WTC11 (cell line): Measurements from ENCODE around the gene PIRT. TPM values are rescaled to one million over a fixed set of nuclear protein-coding genes. Genes with fewer than 3 reads are reported as not detected.

Source experiments
- ATAC-seq: fragments of 200-7000 bp; cut with Tn5 transposase; 2 replicates; pipeline ENCODE4 v1.10.0; 2021; ENCODE audit warnings: mild to moderate bottlenecking, moderate library complexity
- CTCF ChIA-PET: fragments of 300-600 bp; sonication (Branson Sonifier 250); formaldehyde crosslinking; loops from one replicate; lab custom pipeline; 2021; ENCODE audit warnings: antibody characterized with exemption; lab: Charles Lee
- POLR2A ChIA-PET: fragments of 350-600 bp; sonication (Branson Sonifier 250); formaldehyde crosslinking; loops from one replicate; lab custom pipeline; 2021; ENCODE audit warnings: antibody characterized with exemption; lab: Charles Lee
- DNase-seq: peaks from one replicate; pipeline ENCODE4 v3.0.0; 2021; ENCODE audit warnings: low spot score
- H3K27ac Mint-ChIP-seq: 2 replicates; pipeline ENCODE4 v1.8.0; 2021; ENCODE audit warnings: mixed read lengths
- H3K27me3 Mint-ChIP-seq: 2 replicates; pipeline ENCODE4 v1.8.0; 2021; ENCODE audit warnings: low read depth, mild to moderate bottlenecking, moderate library complexity, mixed read lengths
- H3K36me3 Mint-ChIP-seq: 2 replicates; pipeline ENCODE4 v1.8.0; 2021; ENCODE audit warnings: mixed read lengths
- H3K4me1 Mint-ChIP-seq: 2 replicates; pipeline ENCODE4 v1.8.0; 2022; ENCODE audit warnings: mixed read lengths
- H3K4me3 Mint-ChIP-seq: 2 replicates; pipeline ENCODE4 v1.8.0; 2021; ENCODE audit warnings: mild to moderate bottlenecking, moderate library complexity, mixed read lengths
- H3K9me3 Mint-ChIP-seq: 2 replicates; pipeline ENCODE4 v1.8.0; 2021; ENCODE audit warnings: mixed read lengths
- ATF1 ChIP-seq: sonication (generic); formaldehyde crosslinking; IDR thresholded peaks from 2 replicates; pipeline ENCODE4 v1.8.1; 2023; ENCODE audit warnings: mild to moderate bottlenecking, moderate library complexity, missing genetic modification reagents
- ATF2 ChIP-seq: sonication (generic); formaldehyde crosslinking; IDR thresholded peaks from 2 replicates; pipeline ENCODE4 v1.8.1; 2022; ENCODE audit warnings: low read depth, missing genetic modification reagents, borderline replicate concordance
- CDX4 ChIP-seq: fragments of 250-450 bp; sonication (Bioruptor Pico); IDR thresholded peaks from 2 replicates; pipeline ENCODE4 v1.9.0; 2021; ENCODE audit warnings: moderate library complexity, mild to moderate bottlenecking, inconsistent platforms, borderline replicate concordance
- CREM ChIP-seq: sonication (generic); formaldehyde crosslinking; IDR thresholded peaks from 2 replicates; pipeline ENCODE4 v1.8.1; 2022; ENCODE audit warnings: mild to moderate bottlenecking, missing genetic modification reagents, moderate library complexity
- ELF4 ChIP-seq: sonication (generic); formaldehyde crosslinking; IDR thresholded peaks from 2 replicates; pipeline ENCODE4 v1.8.1; 2022; ENCODE audit warnings: low read depth, mild to moderate bottlenecking, moderate library complexity, missing genetic modification reagents
- FOXK1 ChIP-seq: sonication (generic); formaldehyde crosslinking; IDR thresholded peaks from 2 replicates; pipeline ENCODE4 v1.8.0; 2022; ENCODE audit warnings: mild to moderate bottlenecking, moderate library complexity, missing genetic modification reagents
- GRHL2 ChIP-seq: fragments of 250-450 bp; sonication (Bioruptor Pico); IDR thresholded peaks from 2 replicates; pipeline ENCODE4 v1.8.0; 2022; ENCODE audit warnings: mild to moderate bottlenecking, moderate library complexity; ENCODE audit not compliant: insufficient replicate concordance, severe bottlenecking
- MXD4 ChIP-seq: fragments of 250-450 bp; sonication (Bioruptor Pico); IDR thresholded peaks from 2 replicates; pipeline ENCODE4 v1.8.0; 2021; ENCODE audit warnings: mild to moderate bottlenecking, moderate library complexity, borderline replicate concordance
- NFATC4 ChIP-seq: fragments of 250-450 bp; sonication (Bioruptor Pico); IDR thresholded peaks from 2 replicates; pipeline ENCODE4 v1.9.0; 2021; ENCODE audit warnings: mild to moderate bottlenecking
- NR1H2 ChIP-seq: sonication (generic); formaldehyde crosslinking; IDR thresholded peaks from 2 replicates; pipeline ENCODE4 v1.9.0; 2021; ENCODE audit warnings: mild to moderate bottlenecking, moderate library complexity, missing genetic modification reagents
- RORB ChIP-seq: fragments of 250-450 bp; sonication (Bioruptor Pico); IDR thresholded peaks from 2 replicates; pipeline ENCODE4 v1.9.0; 2021; ENCODE audit warnings: mild to moderate bottlenecking
- SP1 ChIP-seq: sonication (generic); formaldehyde crosslinking; conservative IDR thresholded peaks from 2 replicates; pipeline ENCODE4 v1.8.1; 2022; ENCODE audit warnings: missing genetic modification reagents
- TCF7 ChIP-seq: sonication (generic); formaldehyde crosslinking; IDR thresholded peaks from 2 replicates; pipeline ENCODE4 v1.8.0; 2022; ENCODE audit warnings: mild to moderate bottlenecking, low read depth, missing genetic modification reagents, moderate library complexity
- ZBTB21 ChIP-seq: sonication (generic); formaldehyde crosslinking; IDR thresholded peaks from 2 replicates; pipeline ENCODE4 v1.8.1; 2023; ENCODE audit warnings: mild to moderate bottlenecking, missing genetic modification reagents, borderline replicate concordance
- ZNF138 ChIP-seq: sonication (generic); formaldehyde crosslinking; conservative IDR thresholded peaks from 2 replicates; pipeline ENCODE4 v1.8.1; 2022; ENCODE audit warnings: mild to moderate bottlenecking, moderate library complexity, missing genetic modification reagents
- ZNF232 ChIP-seq: sonication (generic); formaldehyde crosslinking; IDR thresholded peaks from 2 replicates; pipeline ENCODE4 v1.8.0; 2022; ENCODE audit warnings: mild to moderate bottlenecking, missing genetic modification reagents
- ZNF317 ChIP-seq: sonication (generic); formaldehyde crosslinking; IDR thresholded peaks from 2 replicates; pipeline ENCODE4 v1.8.1; 2023; ENCODE audit warnings: low read depth, mild to moderate bottlenecking, moderate library complexity, missing genetic modification reagents, borderline replicate concordance
- ZNF416 ChIP-seq: fragments of 250-450 bp; sonication (Bioruptor Pico); IDR thresholded peaks from 2 replicates; pipeline ENCODE4 v1.9.0; 2021; ENCODE audit warnings: mild to moderate bottlenecking, inconsistent platforms
- ZNF423 ChIP-seq: fragments of 250-450 bp; sonication (Bioruptor Pico); IDR thresholded peaks from 2 replicates; pipeline ENCODE4 v2.1.2; 2022; ENCODE audit warnings: mild to moderate bottlenecking, moderate library complexity
- ZNF671 ChIP-seq: fragments of 250-450 bp; sonication (Bioruptor Pico); IDR thresholded peaks from 2 replicates; pipeline ENCODE4 v1.8.0; 2021; ENCODE audit warnings: mild to moderate bottlenecking
- total RNA-seq: library from RNA; stranded (reverse); gene quantifications from 3 replicates; pipeline ENCODE4 v1.2.3, GENCODE V29; 2021
- TF ChIP-seq, protein P1 (sequence below): sonication (generic); formaldehyde crosslinking; IDR thresholded peaks from 2 replicates; pipeline ENCODE4 v1.8.1; 2022; ENCODE audit warnings: low read depth, mild to moderate bottlenecking, moderate library complexity, missing genetic modification reagents, borderline replicate concordance
- TF ChIP-seq, protein P2 (sequence below): fragments of 200-600 bp; IDR thresholded peaks from 2 replicates; pipeline ENCODE4 v1.8.0; 2022; ENCODE audit warnings: antibody characterized with exemption
- TF ChIP-seq, protein P3 (sequence below): sonication (generic); formaldehyde crosslinking; IDR thresholded peaks from 2 replicates; pipeline ENCODE4 v1.8.0; 2023; ENCODE audit warnings: mild to moderate bottlenecking, missing genetic modification reagents
- TF ChIP-seq, protein P4 (sequence below): sonication (generic); formaldehyde crosslinking; IDR thresholded peaks from 2 replicates; pipeline ENCODE4 v1.8.1; 2022; ENCODE audit warnings: mild to moderate bottlenecking, moderate library complexity, missing genetic modification reagents
- TF ChIP-seq, protein P5 (sequence below): sonication (generic); formaldehyde crosslinking; IDR thresholded peaks from 2 replicates; pipeline ENCODE4 v1.8.0; 2022; ENCODE audit warnings: mild to moderate bottlenecking, missing genetic modification reagents
- TF ChIP-seq, protein P6 (sequence below): sonication (generic); formaldehyde crosslinking; IDR thresholded peaks from 2 replicates; pipeline ENCODE4 v1.8.0; 2022; ENCODE audit warnings: mild to moderate bottlenecking, missing genetic modification reagents

The PIRT gene
- total RNA-seq, 1 experiment from 2014 or later, result not detected

GRCh38 chr17:10843811-10844210 lies 5.9 kb upstream of the PIRT start:
- peak overlapping the region; percentile 59 for H3K4me3 Mint-ChIP-seq
- no peak overlapping the region for H3K27ac Mint-ChIP-seq
- peak; percentile 9; the same call in 1 of the 2 replicates for ATAC-seq
- H3K4me1 Mint-ChIP-seq, result peaks cover 24% of the 10 kb centered on the region
- H3K9me3 Mint-ChIP-seq, result peaks cover 21% of the 10 kb centered on the region
- TF ChIP-seq, protein P1, sequence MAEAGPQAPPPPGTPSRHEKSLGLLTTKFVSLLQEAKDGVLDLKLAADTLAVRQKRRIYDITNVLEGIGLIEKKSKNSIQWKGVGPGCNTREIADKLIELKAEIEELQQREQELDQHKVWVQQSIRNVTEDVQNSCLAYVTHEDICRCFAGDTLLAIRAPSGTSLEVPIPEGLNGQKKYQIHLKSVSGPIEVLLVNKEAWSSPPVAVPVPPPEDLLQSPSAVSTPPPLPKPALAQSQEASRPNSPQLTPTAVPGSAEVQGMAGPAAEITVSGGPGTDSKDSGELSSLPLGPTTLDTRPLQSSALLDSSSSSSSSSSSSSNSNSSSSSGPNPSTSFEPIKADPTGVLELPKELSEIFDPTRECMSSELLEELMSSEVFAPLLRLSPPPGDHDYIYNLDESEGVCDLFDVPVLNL (CRISPR knock-in tag), result no peak
- no peak for TF ChIP-seq ZNF671 (CRISPR knock-in tag)
- TF ChIP-seq NR1H2 (CRISPR knock-in tag), result no peak
- TF ChIP-seq CDX4, result no peak
- no peak for TF ChIP-seq CREM (CRISPR knock-in tag)
- no peak for TF ChIP-seq ATF1 (CRISPR knock-in tag)
- TF ChIP-seq, protein P2, sequence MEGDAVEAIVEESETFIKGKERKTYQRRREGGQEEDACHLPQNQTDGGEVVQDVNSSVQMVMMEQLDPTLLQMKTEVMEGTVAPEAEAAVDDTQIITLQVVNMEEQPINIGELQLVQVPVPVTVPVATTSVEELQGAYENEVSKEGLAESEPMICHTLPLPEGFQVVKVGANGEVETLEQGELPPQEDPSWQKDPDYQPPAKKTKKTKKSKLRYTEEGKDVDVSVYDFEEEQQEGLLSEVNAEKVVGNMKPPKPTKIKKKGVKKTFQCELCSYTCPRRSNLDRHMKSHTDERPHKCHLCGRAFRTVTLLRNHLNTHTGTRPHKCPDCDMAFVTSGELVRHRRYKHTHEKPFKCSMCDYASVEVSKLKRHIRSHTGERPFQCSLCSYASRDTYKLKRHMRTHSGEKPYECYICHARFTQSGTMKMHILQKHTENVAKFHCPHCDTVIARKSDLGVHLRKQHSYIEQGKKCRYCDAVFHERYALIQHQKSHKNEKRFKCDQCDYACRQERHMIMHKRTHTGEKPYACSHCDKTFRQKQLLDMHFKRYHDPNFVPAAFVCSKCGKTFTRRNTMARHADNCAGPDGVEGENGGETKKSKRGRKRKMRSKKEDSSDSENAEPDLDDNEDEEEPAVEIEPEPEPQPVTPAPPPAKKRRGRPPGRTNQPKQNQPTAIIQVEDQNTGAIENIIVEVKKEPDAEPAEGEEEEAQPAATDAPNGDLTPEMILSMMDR, result no peak
- TF ChIP-seq, all 79 proteins: peak for 0
- no peak for DNase-seq
- CTCF ChIA-PET, result interaction anchor here (1.0 to 3.9 kb wide), 15 partner anchors 16 to 229 kb away, joined by 3 to 99 read pairs (median 12); partner anchors contain the start of gene TMEM220
- H3K36me3 Mint-ChIP-seq, result peaks cover 6% of the 10 kb centered on the region; the same call in 1 of the 2 replicates
- POLR2A ChIA-PET, result no interaction called here
- peaks cover 21% of the 10 kb centered on the region for H3K27me3 Mint-ChIP-seq

GRCh38 chr17:10842658-10843057 lies 4.8 kb upstream of the PIRT start:
- H3K27me3 Mint-ChIP-seq, result peaks cover 17% of the 10 kb centered on the region
- no peak for DNase-seq
- no peak for ATAC-seq
- H3K36me3 Mint-ChIP-seq, result peaks cover 6% of the 10 kb centered on the region; the same call in 1 of the 2 replicates
- peak overlapping the region; percentile 60; the same call in 1 of the 2 replicates for H3K27ac Mint-ChIP-seq
- CTCF ChIA-PET, result interaction anchor here (0.6 to 3.9 kb wide), 8 partner anchors 20 to 213 kb away, joined by 3 to 99 read pairs (median 6); no protein-coding TSS in a partner anchor
- peaks cover 28% of the 10 kb centered on the region for H3K4me1 Mint-ChIP-seq
- POLR2A ChIA-PET, result interaction anchor here (0.7 to 0.9 kb wide), 2 partner anchors 52 to 69 kb away, joined by 3 to 5 read pairs; no protein-coding TSS in a partner anchor
- TF ChIP-seq ZNF416 (CRISPR knock-in tag) (no peak), ATF2 (CRISPR knock-in tag) (no peak), GRHL2 (CRISPR knock-in tag) (no peak), TCF7 (CRISPR knock-in tag) (no peak), MXD4 (CRISPR knock-in tag) (no peak), FOXK1 (no peak), ELF4 (CRISPR knock-in tag) (no peak), NFATC4 (no peak), ZNF423 (no peak), ZNF232 (CRISPR knock-in tag) (no peak), ZBTB21 (CRISPR knock-in tag) (no peak), SP1 (CRISPR knock-in tag) (no peak), RORB (CRISPR knock-in tag) (no peak), ZNF317 (CRISPR knock-in tag) (no peak), ZNF138 (no peak)
- TF ChIP-seq, protein P3, sequence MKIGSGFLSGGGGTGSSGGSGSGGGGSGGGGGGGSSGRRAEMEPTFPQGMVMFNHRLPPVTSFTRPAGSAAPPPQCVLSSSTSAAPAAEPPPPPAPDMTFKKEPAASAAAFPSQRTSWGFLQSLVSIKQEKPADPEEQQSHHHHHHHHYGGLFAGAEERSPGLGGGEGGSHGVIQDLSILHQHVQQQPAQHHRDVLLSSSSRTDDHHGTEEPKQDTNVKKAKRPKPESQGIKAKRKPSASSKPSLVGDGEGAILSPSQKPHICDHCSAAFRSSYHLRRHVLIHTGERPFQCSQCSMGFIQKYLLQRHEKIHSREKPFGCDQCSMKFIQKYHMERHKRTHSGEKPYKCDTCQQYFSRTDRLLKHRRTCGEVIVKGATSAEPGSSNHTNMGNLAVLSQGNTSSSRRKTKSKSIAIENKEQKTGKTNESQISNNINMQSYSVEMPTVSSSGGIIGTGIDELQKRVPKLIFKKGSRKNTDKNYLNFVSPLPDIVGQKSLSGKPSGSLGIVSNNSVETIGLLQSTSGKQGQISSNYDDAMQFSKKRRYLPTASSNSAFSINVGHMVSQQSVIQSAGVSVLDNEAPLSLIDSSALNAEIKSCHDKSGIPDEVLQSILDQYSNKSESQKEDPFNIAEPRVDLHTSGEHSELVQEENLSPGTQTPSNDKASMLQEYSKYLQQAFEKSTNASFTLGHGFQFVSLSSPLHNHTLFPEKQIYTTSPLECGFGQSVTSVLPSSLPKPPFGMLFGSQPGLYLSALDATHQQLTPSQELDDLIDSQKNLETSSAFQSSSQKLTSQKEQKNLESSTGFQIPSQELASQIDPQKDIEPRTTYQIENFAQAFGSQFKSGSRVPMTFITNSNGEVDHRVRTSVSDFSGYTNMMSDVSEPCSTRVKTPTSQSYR (CRISPR knock-in tag), result no peak
- TF ChIP-seq, protein P4, sequence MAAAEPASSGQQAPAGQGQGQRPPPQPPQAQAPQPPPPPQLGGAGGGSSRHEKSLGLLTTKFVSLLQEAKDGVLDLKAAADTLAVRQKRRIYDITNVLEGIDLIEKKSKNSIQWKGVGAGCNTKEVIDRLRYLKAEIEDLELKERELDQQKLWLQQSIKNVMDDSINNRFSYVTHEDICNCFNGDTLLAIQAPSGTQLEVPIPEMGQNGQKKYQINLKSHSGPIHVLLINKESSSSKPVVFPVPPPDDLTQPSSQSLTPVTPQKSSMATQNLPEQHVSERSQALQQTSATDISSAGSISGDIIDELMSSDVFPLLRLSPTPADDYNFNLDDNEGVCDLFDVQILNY, result no peak
- TF ChIP-seq, protein P5, sequence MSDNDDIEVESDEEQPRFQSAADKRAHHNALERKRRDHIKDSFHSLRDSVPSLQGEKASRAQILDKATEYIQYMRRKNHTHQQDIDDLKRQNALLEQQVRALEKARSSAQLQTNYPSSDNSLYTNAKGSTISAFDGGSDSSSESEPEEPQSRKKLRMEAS, result no peak
- TF ChIP-seq, protein P6, sequence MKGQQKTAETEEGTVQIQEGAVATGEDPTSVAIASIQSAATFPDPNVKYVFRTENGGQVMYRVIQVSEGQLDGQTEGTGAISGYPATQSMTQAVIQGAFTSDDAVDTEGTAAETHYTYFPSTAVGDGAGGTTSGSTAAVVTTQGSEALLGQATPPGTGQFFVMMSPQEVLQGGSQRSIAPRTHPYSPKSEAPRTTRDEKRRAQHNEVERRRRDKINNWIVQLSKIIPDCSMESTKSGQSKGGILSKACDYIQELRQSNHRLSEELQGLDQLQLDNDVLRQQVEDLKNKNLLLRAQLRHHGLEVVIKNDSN (CRISPR knock-in tag), result no peak
- TF ChIP-seq, all 79 proteins: peak for 0
- Mint-ChIP-seq H3K4me3 (no peak overlapping the region), H3K9me3 (peaks cover 9% of the 10 kb centered on the region)
